ENCODE data around the gene RABGGTB. TPM values are rescaled to one million over a fixed set of nuclear protein-coding genes. Genes with fewer than 3 reads are reported as not detected.
"Not testable (repeated sequence)": the region's sequence is repeated elsewhere in the genome, so short reads cannot be mapped to it uniquely, and the experiment has no call there.

RABGGTB gene
- total RNA-seq, 1 experiment from 2014 or later: 88.6 TPM

GRCh38 chr1:75768016-75768415 is 18.0 kb upstream of the RABGGTB start:
- no peaks in the 10 kb centered on the region for H3K36me3 Mint-ChIP-seq (ENCODE audit: insufficient read depth, unreplicated experiment)
- H3K4me1 ChIP-seq: 0 out of 2 replicates have a peak, but pooled peaks cover 4% of the 10 kb centered on the region
- CTCF ChIA-PET: no interaction called here
- H3K9me3 ChIP-seq: no peaks in the 10 kb centered on the region
- TF ChIP-seq, protein P1, sequence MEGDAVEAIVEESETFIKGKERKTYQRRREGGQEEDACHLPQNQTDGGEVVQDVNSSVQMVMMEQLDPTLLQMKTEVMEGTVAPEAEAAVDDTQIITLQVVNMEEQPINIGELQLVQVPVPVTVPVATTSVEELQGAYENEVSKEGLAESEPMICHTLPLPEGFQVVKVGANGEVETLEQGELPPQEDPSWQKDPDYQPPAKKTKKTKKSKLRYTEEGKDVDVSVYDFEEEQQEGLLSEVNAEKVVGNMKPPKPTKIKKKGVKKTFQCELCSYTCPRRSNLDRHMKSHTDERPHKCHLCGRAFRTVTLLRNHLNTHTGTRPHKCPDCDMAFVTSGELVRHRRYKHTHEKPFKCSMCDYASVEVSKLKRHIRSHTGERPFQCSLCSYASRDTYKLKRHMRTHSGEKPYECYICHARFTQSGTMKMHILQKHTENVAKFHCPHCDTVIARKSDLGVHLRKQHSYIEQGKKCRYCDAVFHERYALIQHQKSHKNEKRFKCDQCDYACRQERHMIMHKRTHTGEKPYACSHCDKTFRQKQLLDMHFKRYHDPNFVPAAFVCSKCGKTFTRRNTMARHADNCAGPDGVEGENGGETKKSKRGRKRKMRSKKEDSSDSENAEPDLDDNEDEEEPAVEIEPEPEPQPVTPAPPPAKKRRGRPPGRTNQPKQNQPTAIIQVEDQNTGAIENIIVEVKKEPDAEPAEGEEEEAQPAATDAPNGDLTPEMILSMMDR (IDR thresholded peaks at IDR 0.05; ENCODE audit: insufficient read depth in 1 of 2, low read depth in 1 of 2, low read length in 1 of 2, severe bottlenecking in 1 of 2, unreplicated experiment in 1 of 2): no peak
- BruUV-seq (replicated peaks): no TSS peak
- H3K27me3 ChIP-seq (replicated peaks; ENCODE audit: control insufficient read depth, insufficient read depth, low read length): no peaks in the 10 kb centered on the region
- H3K9me3 Mint-ChIP-seq (ENCODE audit: unreplicated experiment): no peaks in the 10 kb centered on the region
- no peaks in the 10 kb centered on the region for H3K36me3 ChIP-seq (ENCODE audit: control insufficient read depth, insufficient read depth, low read length)
- no peak overlapping the region for H3K27ac Mint-ChIP-seq (ENCODE audit: unreplicated experiment)
- no peaks in the 10 kb centered on the region for H3K27me3 Mint-ChIP-seq (ENCODE audit: insufficient read depth, unreplicated experiment)
- no peak overlapping the region for H3K4me3 ChIP-seq (ENCODE audit: low read depth, low read length)
- no peak for DNase-seq
- H3K4me1 Mint-ChIP-seq (ENCODE audit: low read depth, unreplicated experiment): no peaks in the 10 kb centered on the region
- no peak overlapping the region for H3K4me3 Mint-ChIP-seq (ENCODE audit: unreplicated experiment)
- intact Hi-C loops (cut with micrococcal nuclease; ENCODE audit: unreplicated experiment): no loop called here
- POLR2A ChIA-PET: no interaction called here

DNA sequence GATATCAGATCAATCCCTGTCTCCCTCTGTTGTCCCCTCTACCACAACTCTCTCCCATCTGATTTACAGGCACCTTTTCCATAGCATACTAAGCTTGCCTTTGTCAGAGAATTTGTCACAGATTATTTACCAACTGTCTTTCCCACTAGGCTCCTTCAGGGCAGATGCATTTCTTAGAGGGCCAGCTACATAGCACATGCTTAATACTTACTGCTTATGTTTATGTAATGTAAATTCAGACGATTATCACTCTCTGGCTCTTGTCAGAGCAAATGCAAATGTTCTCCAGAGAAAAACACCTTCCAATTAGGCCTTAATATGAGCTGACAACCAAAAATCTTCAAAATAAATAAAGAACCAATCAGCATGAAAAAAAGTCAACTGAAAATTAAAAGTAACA is 15.3 kb upstream of the RABGGTB start:
- no peaks in the 10 kb centered on the region for H3K9me3 Mint-ChIP-seq (ENCODE audit: unreplicated experiment)
- intact Hi-C loops (cut with micrococcal nuclease; ENCODE audit: unreplicated experiment): no loop called here
- H3K27me3 ChIP-seq (replicated peaks; ENCODE audit: control insufficient read depth, insufficient read depth, low read length): no peaks in the 10 kb centered on the region
- H3K4me3 ChIP-seq (ENCODE audit: low read depth, low read length): no peak overlapping the region
- no TSS peak for BruUV-seq (replicated peaks)
- no peaks in the 10 kb centered on the region for H3K27me3 Mint-ChIP-seq (ENCODE audit: insufficient read depth, unreplicated experiment)
- ChIA-PET POLR2A (interaction anchor here (0.6 kb wide), 1 partner anchor 26 kb away, joined by 3 read pairs; the partner anchor contains the start of gene MSH4), CTCF (no interaction called here)
- no peaks in the 10 kb centered on the region for H3K36me3 Mint-ChIP-seq (ENCODE audit: insufficient read depth, unreplicated experiment)
- TF ChIP-seq, protein P1 (IDR thresholded peaks at IDR 0.05; ENCODE audit: insufficient read depth in 1 of 2, low read depth in 1 of 2, low read length in 1 of 2, severe bottlenecking in 1 of 2, unreplicated experiment in 1 of 2): no peak
- 0 out of 2 replicates have a peak, but pooled peaks cover 4% of the 10 kb centered on the region for H3K4me1 ChIP-seq
- H3K9me3 ChIP-seq: no peaks in the 10 kb centered on the region
- no peak for DNase-seq
- no peak overlapping the region for H3K27ac Mint-ChIP-seq (ENCODE audit: unreplicated experiment)
- no peaks in the 10 kb centered on the region for H3K36me3 ChIP-seq (ENCODE audit: control insufficient read depth, insufficient read depth, low read length)
- H3K4me1 Mint-ChIP-seq (ENCODE audit: low read depth, unreplicated experiment): no peaks in the 10 kb centered on the region
- H3K4me3 Mint-ChIP-seq (ENCODE audit: unreplicated experiment): no peak overlapping the region

DNA sequence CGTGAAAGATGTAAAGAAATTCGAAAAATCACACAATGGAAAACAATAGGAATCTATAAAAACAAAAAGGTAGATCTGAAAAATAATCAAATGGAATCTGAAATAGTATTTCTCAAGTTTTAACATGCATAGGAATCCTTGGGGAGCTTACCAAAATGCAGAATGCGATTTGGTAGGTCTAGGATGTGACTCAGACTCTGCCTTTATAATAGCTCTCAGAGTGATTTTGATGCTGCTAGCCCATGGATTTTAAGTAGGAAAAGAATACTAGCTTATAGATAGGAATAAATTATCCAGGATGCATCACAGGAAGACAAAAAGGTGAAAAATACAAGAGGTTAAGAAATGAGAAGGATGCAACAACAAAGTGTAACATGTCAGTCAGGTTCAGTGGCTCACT is 14.1 kb upstream of the RABGGTB start:
- no peak overlapping the region for H3K4me3 Mint-ChIP-seq (ENCODE audit: unreplicated experiment)

GRCh38 chr1:75777812-75778211 is 8.2 kb upstream of the RABGGTB start:
- H3K27me3 ChIP-seq (replicated peaks; ENCODE audit: control insufficient read depth, insufficient read depth, low read length); H3K4me3 ChIP-seq (ENCODE audit: low read depth, low read length); H3K4me1 Mint-ChIP-seq (ENCODE audit: low read depth, unreplicated experiment); H3K27me3 Mint-ChIP-seq (ENCODE audit: insufficient read depth, unreplicated experiment); BruUV-seq (replicated peaks); DNase-seq; H3K36me3 Mint-ChIP-seq (ENCODE audit: insufficient read depth, unreplicated experiment); POLR2A ChIA-PET; H3K4me3 Mint-ChIP-seq (ENCODE audit: unreplicated experiment); CTCF ChIA-PET; intact Hi-C loops (cut with micrococcal nuclease; ENCODE audit: unreplicated experiment); H3K9me3 ChIP-seq; H3K27ac Mint-ChIP-seq (ENCODE audit: unreplicated experiment); H3K9me3 Mint-ChIP-seq (ENCODE audit: unreplicated experiment); H3K36me3 ChIP-seq (ENCODE audit: control insufficient read depth, insufficient read depth, low read length); H3K4me1 ChIP-seq: not testable (repeated sequence)

More for the DNA sequence above, 14.1 kb upstream of the RABGGTB start:
- H3K4me3 ChIP-seq (ENCODE audit: low read depth, low read length): no peak overlapping the region
- H3K9me3 ChIP-seq: no peaks in the 10 kb centered on the region
- intact Hi-C loops (cut with micrococcal nuclease; ENCODE audit: unreplicated experiment): no loop called here
- no peak overlapping the region for H3K27ac Mint-ChIP-seq (ENCODE audit: unreplicated experiment)
- TF ChIP-seq, protein P1 (IDR thresholded peaks at IDR 0.05; ENCODE audit: insufficient read depth in 1 of 2, low read depth in 1 of 2, low read length in 1 of 2, severe bottlenecking in 1 of 2, unreplicated experiment in 1 of 2): no peak
- DNase-seq: no peak
- no peaks in the 10 kb centered on the region for H3K36me3 Mint-ChIP-seq (ENCODE audit: insufficient read depth, unreplicated experiment)
- H3K4me1 ChIP-seq: no peaks in the 10 kb centered on the region
- no peaks in the 10 kb centered on the region for H3K9me3 Mint-ChIP-seq (ENCODE audit: unreplicated experiment)
- POLR2A ChIA-PET: no interaction called here
- H3K27me3 ChIP-seq (replicated peaks; ENCODE audit: control insufficient read depth, insufficient read depth, low read length): no peaks in the 10 kb centered on the region
- H3K36me3 ChIP-seq (ENCODE audit: control insufficient read depth, insufficient read depth, low read length): no peaks in the 10 kb centered on the region
- CTCF ChIA-PET: no interaction called here
- no peaks in the 10 kb centered on the region for H3K4me1 Mint-ChIP-seq (ENCODE audit: low read depth, unreplicated experiment)
- H3K27me3 Mint-ChIP-seq (ENCODE audit: insufficient read depth, unreplicated experiment): no peaks in the 10 kb centered on the region
- no TSS peak for BruUV-seq (replicated peaks)

DNA sequence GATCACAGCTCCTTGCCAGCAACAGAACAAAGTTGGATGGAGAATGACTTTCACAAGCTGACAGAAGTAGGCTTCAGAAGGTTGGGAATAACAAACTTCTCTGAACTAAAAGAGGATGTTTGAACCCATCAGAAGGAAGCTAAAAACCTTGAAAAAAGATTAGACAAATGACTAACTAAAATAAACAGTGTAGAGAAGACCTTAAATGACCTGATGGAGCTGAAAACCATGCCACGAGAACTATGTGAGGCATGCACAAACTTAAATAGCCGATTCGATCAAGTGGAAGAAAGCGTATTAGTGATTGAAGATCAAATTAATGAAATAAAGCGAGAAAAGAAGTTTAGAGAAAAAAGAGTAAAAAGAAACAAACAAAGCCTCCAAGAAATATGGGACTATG is 7.4 kb upstream of the RABGGTB start:
- H3K4me3 ChIP-seq (ENCODE audit: low read depth, low read length); H3K4me1 ChIP-seq; H3K36me3 Mint-ChIP-seq (ENCODE audit: insufficient read depth, unreplicated experiment); H3K4me3 Mint-ChIP-seq (ENCODE audit: unreplicated experiment); POLR2A ChIA-PET; H3K4me1 Mint-ChIP-seq (ENCODE audit: low read depth, unreplicated experiment); H3K27ac Mint-ChIP-seq (ENCODE audit: unreplicated experiment); H3K9me3 ChIP-seq; DNase-seq; H3K27me3 ChIP-seq (replicated peaks; ENCODE audit: control insufficient read depth, insufficient read depth, low read length); CTCF ChIA-PET; intact Hi-C loops (cut with micrococcal nuclease; ENCODE audit: unreplicated experiment); H3K36me3 ChIP-seq (ENCODE audit: control insufficient read depth, insufficient read depth, low read length); H3K27me3 Mint-ChIP-seq (ENCODE audit: insufficient read depth, unreplicated experiment); H3K9me3 Mint-ChIP-seq (ENCODE audit: unreplicated experiment); BruUV-seq (replicated peaks): not testable (repeated sequence)

Data from Caco-2 (cell line).